CD14-positive monocyte (primary cell): ENCODE data around the gene IRF2BPL. TPM values are rescaled to one million over a fixed set of nuclear protein-coding genes. Genes with fewer than 3 reads are reported as not detected.

ENCODE experiments used
- DNase-seq, 3 donors: peaks; one replicate each; pipeline ENCODE4 v3.0.0-alpha.2; 2011 to 2022
- H2AFZ ChIP-seq: 2 replicates; pipeline ENCODE4 v1.6.0; 2012; ENCODE audit warnings: mild to moderate bottlenecking, low read depth, low read length, inconsistent platforms; ENCODE audit not compliant: insufficient read depth, poor library complexity, severe bottlenecking
- H3K27ac ChIP-seq, 2 donors: 1 replicate in 1 of 2; 2 replicates in 1 of 2; pipeline ENCODE4 v1.5.1; 2012 to 2013; ENCODE audit warnings: low read length in 2 of 2, control low read depth in 1 of 2, inconsistent platforms in 1 of 2, low read depth in 1 of 2, mild to moderate bottlenecking in 1 of 2
- H3K27me3 ChIP-seq, 2 donors: one replicate each; pipeline versions ENCODE4 v1.6.0 to v1.6.1; 2011 to 2013; ENCODE audit warnings: low read length in 2 of 2; ENCODE audit not compliant: control insufficient read depth in 2 of 2, insufficient read depth in 2 of 2
- H3K36me3 ChIP-seq, 2 donors: replicated peaks in 1 of 2; 1 replicate in 1 of 2; 2 replicates in 1 of 2; pipeline versions ENCODE4 v1.5.1 to v1.6.1; 2012 to 2013; ENCODE audit warnings: low read length in 2 of 2, control low read depth in 1 of 2, inconsistent platforms in 1 of 2, mild to moderate bottlenecking in 1 of 2; ENCODE audit not compliant: insufficient read depth in 2 of 2, control insufficient read depth in 1 of 2
- H3K4me1 ChIP-seq, 2 donors: 1 replicate in 1 of 2; 2 replicates in 1 of 2; pipeline versions ENCODE4 v1.5.1 to v1.6.1; 2012 to 2013; ENCODE audit warnings: low read length in 2 of 2, control low read depth in 1 of 2, inconsistent platforms in 1 of 2, mild to moderate bottlenecking in 1 of 2, moderate library complexity in 1 of 2; ENCODE audit not compliant: insufficient read depth in 2 of 2, control insufficient read depth in 1 of 2
- H3K4me2 ChIP-seq: replicated peaks from 2 replicates; pipeline ENCODE3; 2012; ENCODE audit warnings: low read length, moderate library complexity, mild to moderate bottlenecking; ENCODE audit not compliant: poor library complexity, severe bottlenecking; ENCODE audit errors: extremely low read depth
- H3K4me3 ChIP-seq, 3 experiments: fragments of 200-600 bp in 1 of 3; sonication (generic) in 1 of 3; replicated peaks in 1 of 3; 1 replicate in 2 of 3; 2 replicates in 1 of 3; pipeline ENCODE4 v1.5.1; 2011 to 2013; ENCODE audit warnings: low read length in 3 of 3, mild to moderate bottlenecking in 3 of 3, control low read depth in 2 of 3, low read depth in 2 of 3, inconsistent platforms in 1 of 3, moderate library complexity in 1 of 3
- H3K79me2 ChIP-seq: 2 replicates; pipeline ENCODE4 v1.6.0; 2012; ENCODE audit warnings: mild to moderate bottlenecking, control low read depth, inconsistent platforms, low read length, moderate library complexity; ENCODE audit not compliant: insufficient read depth
- H3K9ac ChIP-seq: 2 replicates; pipeline ENCODE4 v1.6.0; 2017; ENCODE audit warnings: low read length, mild to moderate bottlenecking; ENCODE audit not compliant: insufficient read depth, poor library complexity, severe bottlenecking
- H3K9me3 ChIP-seq, 2 donors: replicated peaks in 1 of 2; 1 replicate in 1 of 2; 2 replicates in 1 of 2; pipeline versions ENCODE4 v1.5.1 to v1.6.1; 2012 to 2013; ENCODE audit warnings: low read length in 2 of 2, control low read depth in 1 of 2; ENCODE audit not compliant: control insufficient read depth in 1 of 2, insufficient read depth in 1 of 2
- H4K20me1 ChIP-seq: 2 replicates; pipeline ENCODE4 v1.6.0; 2012; ENCODE audit warnings: mild to moderate bottlenecking, low read length, control low read depth, moderate library complexity; ENCODE audit not compliant: insufficient read depth
- H3K27ac Mint-ChIP-seq, 7 donors: one replicate each; pipeline ENCODE4 v1.8.0; 2020; ENCODE audit warnings: mild to moderate bottlenecking in 7 of 7, mixed read lengths in 7 of 7, moderate library complexity in 6 of 7, inconsistent platforms in 2 of 7
- H3K27me3 Mint-ChIP-seq, 3 donors: one replicate each; pipeline ENCODE4 v1.8.0; 2021 to 2022; ENCODE audit warnings: low read depth in 3 of 3, mild to moderate bottlenecking in 3 of 3, mixed read lengths in 3 of 3, moderate library complexity in 3 of 3, inconsistent platforms in 1 of 3
- H3K36me3 Mint-ChIP-seq, 2 donors: one replicate each; pipeline ENCODE4 v1.8.0; 2020; ENCODE audit warnings: mixed read lengths in 2 of 2, inconsistent platforms in 1 of 2, mild to moderate bottlenecking in 1 of 2
- H3K4me1 Mint-ChIP-seq: one replicate; pipeline ENCODE4 v1.8.0; 2020; ENCODE audit warnings: mild to moderate bottlenecking, mixed read lengths
- H3K4me3 Mint-ChIP-seq, 2 donors: one replicate each; pipeline ENCODE4 v1.8.0; 2020; ENCODE audit warnings: mild to moderate bottlenecking in 2 of 2, mixed read lengths in 2 of 2, moderate library complexity in 1 of 2
- H3K9me3 Mint-ChIP-seq, 7 donors: one replicate each; pipeline ENCODE4 v1.8.0; 2020 to 2022; ENCODE audit warnings: mixed read lengths in 7 of 7, mild to moderate bottlenecking in 6 of 7, moderate library complexity in 6 of 7, inconsistent platforms in 2 of 7
- CTCF ChIP-seq: fragments of 200-600 bp; IDR thresholded peaks from one replicate; pipeline ENCODE4 v1.8.0; 2022; ENCODE audit warnings: antibody characterized with exemption, mild to moderate bottlenecking
- whole genome bisulfite sequencing: methylation state at CpG from one replicate; pipeline ENCODE4 v1.1.5; 2013; ENCODE audit warnings: missing lambda C conversion rate; ENCODE audit not compliant: insufficient coverage; 5-methylcytosine and 5-hydroxymethylcytosine counted together
- intact Hi-C, 2 donors: fragments of 100-400 bp; cut with micrococcal nuclease; formaldehyde crosslinking; loops; one replicate each; pipeline versions ENCODE4 v1.15.0 to v1.15.1; 2023
- polyA plus RNA-seq, 3 donors: library from polyadenylated mRNA; depleted of rRNA in 1 of 3; unstranded in 2 of 3; stranded (reverse) in 1 of 3; fragments of 300-500 nt in 2 of 3; fragments of >200 nt in 1 of 3; fragmentation: Illumina TruSeq in 2 of 3; gene quantifications; 1 replicate in 2 of 3; 2 replicates in 1 of 3; pipeline ENCODE4 v1.2.3, GENCODE V29; 2012 to 2021

Gene IRF2BPL
- polyA plus RNA-seq, 3 donors: 1.4 to 17.9 (median 1.9) TPM

DNA sequence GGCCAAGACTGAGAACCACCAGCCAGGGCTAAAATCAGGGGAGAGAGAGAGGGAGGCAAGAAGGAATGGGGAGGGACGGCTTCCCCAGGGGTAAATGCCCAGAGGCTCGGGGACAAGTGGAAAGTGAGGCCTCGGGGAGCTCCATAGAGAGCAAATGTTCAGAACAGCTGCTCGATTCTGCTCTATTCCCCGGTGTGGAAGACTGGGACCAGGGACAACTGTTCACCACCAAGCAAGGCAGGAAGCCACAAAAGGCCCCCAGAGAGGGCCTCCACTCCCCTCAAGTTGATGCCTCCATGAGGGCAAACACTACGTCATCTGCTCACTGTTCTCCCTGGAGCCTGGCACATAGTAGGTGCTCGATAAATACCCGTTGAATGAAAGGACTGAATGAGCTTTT lies 53.5 kb downstream of the IRF2BPL start:
- TF ChIP-seq CTCF: no peak
- Histone ChIP-seq H4K20me1 (no peaks in the 10 kb centered on the region), H3K4me1 (peaks cover 17 to 20% of the 10 kb centered on the region in 2 donors), H3K27ac (no peak overlapping the region), H3K9ac (no peak overlapping the region), H3K27me3 (no peaks in the 10 kb centered on the region), H3K4me2 (no peak overlapping the region), H3K36me3 (no peaks in the 10 kb centered on the region), H2AFZ (no peak overlapping the region), H3K4me3 (no peak overlapping the region), H3K79me2 (no peaks in the 10 kb centered on the region), H3K9me3 (no peaks in the 10 kb centered on the region)
- no peaks in the 10 kb centered on the region for H3K9me3 Mint-ChIP-seq
- H3K27me3 Mint-ChIP-seq: peaks cover 0 to 5% (median 4%) of the 10 kb centered on the region in 3 donors
- intact Hi-C loops: loop anchor here in 1 of 2 donors (5.0 kb wide), 1 partner anchor 67 kb away; no protein-coding TSS in a partner anchor
- no peak overlapping the region for H3K4me3 Mint-ChIP-seq
- H3K27ac Mint-ChIP-seq: peak overlapping the region in 4 of 7 donors; percentile 15 to 73 (median 52)
- DNase-seq: no peak
- H3K36me3 Mint-ChIP-seq: no peaks in the 10 kb centered on the region
- H3K4me1 Mint-ChIP-seq: peaks cover 19% of the 10 kb centered on the region
- WGBS: 66% methylated on average over 8 of the region's 8 CpGs

Other genes starting within 250 kb of the IRF2BPL start
- 10 to 100 TPM in 1 of 3 donors, 1 to 10 TPM in 2; 8.1 to 10.4 (median 8.5) TPM for gene ANGEL1, start 215.8 kb downstream of the IRF2BPL start, polyA plus RNA-seq
- under 1 TPM in 1 of 3 donors, not detected in 2; 0.24 TPM for gene LRRC74A, start 202.3 kb downstream of the IRF2BPL start, polyA plus RNA-seq
- gene CIPC, start 69.5 kb upstream of the IRF2BPL start, polyA plus RNA-seq: 10 to 100 TPM in 1 of 3 donors, 1 to 10 TPM in 2; 4.4 to 11.2 (median 7.0) TPM
- gene ZDHHC22, start 113.1 kb upstream of the IRF2BPL start, polyA plus RNA-seq: not detected
- gene TMEM63C, start 153.1 kb upstream of the IRF2BPL start, polyA plus RNA-seq: 1 to 10 TPM in 1 of 3 donors, under 1 TPM in 1, not detected in 1; 0.78 to 4.4 TPM
- gene NGB, start 242.5 kb upstream of the IRF2BPL start, polyA plus RNA-seq: not detected